H9 (cell line): Measurements from ENCODE around the gene ZNF248. TPM values are rescaled to one million over a fixed set of nuclear protein-coding genes. Genes with fewer than 3 reads are reported as not detected.

ENCODE experiments used
- DNase-seq: peaks from one replicate; pipeline ENCODE4 v3.0.0-alpha.2; 2017
- H2AFZ ChIP-seq: one replicate; pipeline ENCODE4 v1.6.1; 2013; ENCODE audit warnings: mild to moderate bottlenecking, low read length, control low read depth, moderate library complexity
- H2AK5ac ChIP-seq: 2 replicates; pipeline ENCODE4 v1.6.1; 2013; ENCODE audit warnings: low read length, control low read depth, mixed read lengths; ENCODE audit not compliant: insufficient read length
- H2BK120ac ChIP-seq: one replicate; pipeline ENCODE4 v1.6.1; 2013; ENCODE audit warnings: low read depth, mild to moderate bottlenecking, low read length, control low read depth, inconsistent platforms; ENCODE audit not compliant: poor library complexity, severe bottlenecking
- H2BK12ac ChIP-seq: 2 replicates; pipeline ENCODE4 v1.6.1; 2013; ENCODE audit warnings: low read length, control low read depth, mixed read lengths, low read depth; ENCODE audit not compliant: insufficient read length
- H2BK15ac ChIP-seq: 2 replicates; pipeline ENCODE4 v1.6.1; 2013; ENCODE audit warnings: low read depth, low read length, control low read depth
- H2BK20ac ChIP-seq: one replicate; pipeline ENCODE4 v1.6.1; 2013; ENCODE audit warnings: low read depth, mild to moderate bottlenecking, low read length, control low read depth, inconsistent platforms; ENCODE audit not compliant: poor library complexity, severe bottlenecking
- H2BK5ac ChIP-seq: 2 replicates; pipeline ENCODE4 v1.6.1; 2013; ENCODE audit warnings: low read length, control low read depth, mixed read lengths; ENCODE audit not compliant: insufficient read length
- H3K14ac ChIP-seq: 2 replicates; pipeline ENCODE4 v1.6.1; 2013; ENCODE audit warnings: low read length, control low read depth; ENCODE audit not compliant: insufficient read depth
- H3K18ac ChIP-seq: 2 replicates; pipeline ENCODE4 v1.6.1; 2013; ENCODE audit warnings: low read depth, mild to moderate bottlenecking, mixed read lengths, low read length, control low read depth; ENCODE audit not compliant: insufficient read length
- H3K23ac ChIP-seq: 2 replicates; pipeline ENCODE4 v1.6.1; 2013; ENCODE audit warnings: low read length, control low read depth, mixed read lengths, low read depth; ENCODE audit not compliant: insufficient read length
- H3K23me2 ChIP-seq: 2 replicates; pipeline ENCODE4 v1.6.1; 2013; ENCODE audit warnings: low read depth, mild to moderate bottlenecking, mixed read lengths, low read length, control low read depth; ENCODE audit not compliant: insufficient read length, poor library complexity, severe bottlenecking
- H3K27ac ChIP-seq: 2 replicates; pipeline ENCODE4 v1.5.1; 2013; ENCODE audit warnings: low read length, control low read depth, mixed read lengths, low read depth; ENCODE audit not compliant: insufficient read length
- H3K27me3 ChIP-seq: 2 replicates; pipeline ENCODE4 v1.6.1; 2013; ENCODE audit warnings: low read length, control low read depth, inconsistent platforms; ENCODE audit not compliant: insufficient read depth
- H3K4ac ChIP-seq: 2 replicates; pipeline ENCODE4 v1.6.1; 2013; ENCODE audit warnings: low read depth, mild to moderate bottlenecking, control low read depth, inconsistent platforms, low read length, moderate library complexity
- H3K4me1 ChIP-seq: 2 replicates; pipeline ENCODE4 v1.6.1; 2013; ENCODE audit warnings: low read length, control low read depth, inconsistent platforms; ENCODE audit not compliant: insufficient read depth
- H3K4me2 ChIP-seq: 2 replicates; pipeline ENCODE4 v1.6.1; 2013; ENCODE audit warnings: low read length, control low read depth, mixed read lengths; ENCODE audit not compliant: insufficient read length, insufficient read depth
- H3K56ac ChIP-seq: 2 replicates; pipeline ENCODE4 v1.6.1; 2013; ENCODE audit warnings: low read depth, mild to moderate bottlenecking, mixed read lengths, low read length, control low read depth; ENCODE audit not compliant: insufficient read length
- H3K79me1 ChIP-seq: 2 replicates; pipeline ENCODE4 v1.6.1; 2013; ENCODE audit warnings: low read depth, mild to moderate bottlenecking, moderate library complexity, low read length, control low read depth, inconsistent platforms; ENCODE audit not compliant: insufficient read depth, poor library complexity, severe bottlenecking
- H3K79me2 ChIP-seq: 2 replicates; pipeline ENCODE4 v1.6.1; 2013; ENCODE audit warnings: low read length, control low read depth, inconsistent platforms; ENCODE audit not compliant: insufficient read depth
- H3K9ac ChIP-seq: 2 replicates; pipeline ENCODE4 v1.6.1; 2013; ENCODE audit warnings: low read length, control low read depth, mixed read lengths; ENCODE audit not compliant: insufficient read length; ENCODE audit errors: extremely low read depth
- H3K9me3 ChIP-seq: one replicate; pipeline ENCODE4 v1.6.1; 2013; ENCODE audit warnings: low read depth, low read length, inconsistent platforms; ENCODE audit not compliant: control insufficient read depth
- H3T11ph ChIP-seq: one replicate; pipeline ENCODE4 v1.6.1; 2013; ENCODE audit warnings: mild to moderate bottlenecking, low read length, control low read depth, inconsistent platforms
- H4K20me1 ChIP-seq: one replicate; pipeline ENCODE4 v1.6.1; 2013; ENCODE audit not compliant: control insufficient read depth, insufficient read length, insufficient read depth
- H4K5ac ChIP-seq: 2 replicates; pipeline ENCODE4 v1.6.1; 2013; ENCODE audit warnings: low read depth, mild to moderate bottlenecking, mixed read lengths, low read length, control low read depth; ENCODE audit not compliant: insufficient read length
- H4K8ac ChIP-seq: replicated peaks from 2 replicates; pipeline ENCODE4 v1.6.1; 2013; ENCODE audit warnings: low read length, control low read depth, mixed read lengths, low read depth; ENCODE audit not compliant: insufficient read length
- H4K91ac ChIP-seq: 2 replicates; pipeline ENCODE4 v1.6.1; 2013; ENCODE audit warnings: low read depth, mild to moderate bottlenecking, moderate library complexity, mixed read lengths, low read length, control low read depth; ENCODE audit not compliant: insufficient read length
- H3K27ac Mint-ChIP-seq, 3 experiments: 2 replicates in 2 of 3; 3 replicates in 1 of 3; pipeline ENCODE4 v1.8.0; 2020 to 2021; ENCODE audit warnings: mixed read lengths in 3 of 3, mild to moderate bottlenecking in 1 of 3, moderate library complexity in 1 of 3
- H3K27me3 Mint-ChIP-seq: 2 replicates; pipeline ENCODE4 v1.8.0; 2021; ENCODE audit warnings: low read depth, mild to moderate bottlenecking, moderate library complexity, mixed read lengths
- H3K36me3 Mint-ChIP-seq, 3 experiments: 2 replicates in 2 of 3; 3 replicates in 1 of 3; pipeline ENCODE4 v1.8.0; 2020 to 2021; ENCODE audit warnings: low read depth in 3 of 3, mixed read lengths in 3 of 3; ENCODE audit not compliant: insufficient read depth in 1 of 3
- H3K4me1 Mint-ChIP-seq, 2 experiments: 2 replicates each; pipeline ENCODE4 v1.8.0; 2020; ENCODE audit warnings: mixed read lengths in 2 of 2
- H3K4me3 Mint-ChIP-seq, 2 experiments: 2 replicates in 1 of 2; 3 replicates in 1 of 2; pipeline ENCODE4 v1.8.0; 2020 to 2021; ENCODE audit warnings: mild to moderate bottlenecking in 2 of 2, mixed read lengths in 2 of 2, moderate library complexity in 1 of 2
- H3K9me3 Mint-ChIP-seq, 2 experiments: 2 replicates in 1 of 2; 3 replicates in 1 of 2; pipeline ENCODE4 v1.8.0; 2020; ENCODE audit warnings: mild to moderate bottlenecking in 2 of 2, mixed read lengths in 2 of 2, moderate library complexity in 1 of 2
- CTCF ChIP-seq: fragments of 200-600 bp; sonication (generic); conservative IDR thresholded peaks from 3 replicates; pipeline ENCODE4 v1.8.0; 2021; ENCODE audit warnings: antibody characterized with exemption, mild to moderate bottlenecking
- whole genome bisulfite sequencing: extraction: QIAGEN DNeasy Blood & Tissue Kit; methylation state at CpG from one replicate; pipeline ENCODE4 v1.1.7; 2013; ENCODE audit warnings: missing lambda C conversion rate, low lambda C conversion rate, mixed read lengths; ENCODE audit not compliant: insufficient read length; ENCODE audit errors: extremely low coverage; 5-methylcytosine and 5-hydroxymethylcytosine counted together
- total RNA-seq: library from RNA; stranded (reverse); gene quantifications from 2 replicates; pipeline ENCODE4 v1.2.1, GENCODE V29; 2021

Gene ZNF248
- total RNA-seq, 1 experiment from 2014 or later: 5.4 TPM

DNA sequence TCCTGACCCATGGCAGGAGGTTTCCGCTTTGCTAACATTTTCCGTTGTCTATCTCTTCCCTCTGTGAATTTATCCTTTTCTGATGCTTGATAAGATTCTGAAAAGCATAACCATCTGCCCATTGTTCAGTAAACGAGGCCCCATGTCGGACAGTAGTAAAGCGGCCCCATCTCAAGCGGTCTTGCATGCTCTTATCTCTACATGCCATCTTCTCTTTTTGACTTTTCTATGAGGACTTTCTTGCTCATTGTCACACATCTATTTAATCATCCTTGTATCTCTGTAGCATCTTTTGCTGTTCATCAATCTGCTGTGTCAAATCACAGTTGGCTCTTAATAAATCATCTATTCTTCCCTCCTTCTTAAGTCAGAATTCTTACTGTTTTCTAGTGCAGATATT is 37.6 kb downstream of the ZNF248 start:
- Mint-ChIP-seq H3K27me3 (no peaks in the 10 kb centered on the region; the same call in 1 of the 2 replicates), H3K9me3 (peaks cover 90 to 91% of the 10 kb centered on the region in 2 experiments), H3K36me3 (peaks cover 22 to 45% (median 25%) of the 10 kb centered on the region in 3 experiments; a peak in 6 of 7 replicates), H3K27ac (no peak overlapping the region), H3K4me1 (no peaks in the 10 kb centered on the region), H3K4me3 (no peak overlapping the region)
- no peak overlapping the region for H3K4ac ChIP-seq
- H3K14ac ChIP-seq: no peak overlapping the region
- no peaks in the 10 kb centered on the region; the same call in 1 of the 2 replicates for H3K27me3 ChIP-seq
- H2BK15ac ChIP-seq: no peak overlapping the region
- no peak overlapping the region for H2BK5ac ChIP-seq
- H3K23ac ChIP-seq: no peak overlapping the region
- no peak for DNase-seq
- H3K18ac ChIP-seq: no peak overlapping the region
- no peak overlapping the region for H2BK20ac ChIP-seq
- no peaks in the 10 kb centered on the region for H3K79me1 ChIP-seq
- no CpG with 5 or more reads among the region's 6 CpGs for WGBS
- no peak overlapping the region for H3K27ac ChIP-seq
- no peak overlapping the region for H3K9ac ChIP-seq
- H2AK5ac ChIP-seq: no peak overlapping the region
- H3K56ac ChIP-seq: no peak overlapping the region
- no peak overlapping the region for H3K4me2 ChIP-seq
- H3K23me2 ChIP-seq: no peaks in the 10 kb centered on the region
- H2BK12ac ChIP-seq: no peak overlapping the region
- no peak overlapping the region for H3T11ph ChIP-seq
- no peak overlapping the region for H2BK120ac ChIP-seq
- H3K79me2 ChIP-seq: no peaks in the 10 kb centered on the region; the same call in 1 of the 2 replicates
- H4K5ac ChIP-seq: no peak overlapping the region
- H4K91ac ChIP-seq: no peak overlapping the region
- peaks cover 64% of the 10 kb centered on the region for H3K9me3 ChIP-seq
- TF ChIP-seq CTCF: no peak
- H4K8ac ChIP-seq: no peak overlapping the region
- H4K20me1 ChIP-seq: no peaks in the 10 kb centered on the region
- no peaks in the 10 kb centered on the region for H3K4me1 ChIP-seq
- H2AFZ ChIP-seq: no peak overlapping the region
